HG03108 (cell line): Measurements from ENCODE around the gene PNLIPRP1.

Experiments used
- ATAC-seq: cut with Tn5 transposase; IDR thresholded peaks from one replicate; pipeline ENCODE4 v1.9.1; 2021; ENCODE audit warnings: moderate library complexity; ENCODE audit not compliant: unreplicated experiment

Gene PNLIPRP1

DNA sequence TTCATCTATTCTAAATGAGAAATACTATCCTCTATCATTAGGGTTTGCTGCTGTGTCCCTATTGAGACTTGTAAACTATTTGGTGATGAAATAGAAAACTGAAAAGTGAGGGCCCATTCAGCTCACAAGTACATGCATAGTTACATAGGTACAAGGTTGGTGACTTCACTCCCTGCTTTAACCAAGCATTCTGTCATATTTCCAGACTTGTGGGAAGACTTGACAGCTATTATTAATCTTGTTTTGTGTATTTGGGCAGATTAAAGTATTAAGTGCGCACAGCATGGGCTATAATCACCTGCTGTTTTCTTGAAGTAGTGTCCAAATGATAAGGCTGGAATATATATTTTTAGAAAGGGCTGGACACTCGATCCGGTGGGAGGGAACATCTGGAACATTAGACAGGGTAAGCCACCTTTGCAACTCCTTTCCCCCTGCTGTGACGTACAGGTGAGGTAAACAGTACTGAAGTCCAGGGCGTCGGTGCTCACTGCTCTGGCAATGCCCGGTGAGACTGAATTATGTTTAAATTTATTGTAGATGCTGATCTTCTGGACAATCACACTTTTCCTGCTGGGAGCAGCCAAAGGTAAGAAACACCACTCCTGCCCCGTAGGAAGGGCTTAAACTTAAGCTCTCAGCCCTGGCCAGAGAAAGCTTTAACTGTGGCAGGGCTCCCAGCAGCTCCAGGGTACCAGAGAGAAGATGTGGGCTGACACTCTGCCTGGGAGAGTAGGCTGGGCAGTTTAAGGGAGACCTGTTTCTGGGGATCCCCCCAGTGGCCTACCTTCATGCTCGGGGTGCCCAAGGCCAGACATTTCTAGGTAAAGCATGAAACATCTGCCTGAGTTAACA, at the start of gene PNLIPRP1:
TSS of gene PNLIPRP1 (plus strand) at position 370 of the 855 bp plus-strand sequence. CDS start at position 541, 171 bp downstream.
- ATAC-seq = no peak

DNA sequence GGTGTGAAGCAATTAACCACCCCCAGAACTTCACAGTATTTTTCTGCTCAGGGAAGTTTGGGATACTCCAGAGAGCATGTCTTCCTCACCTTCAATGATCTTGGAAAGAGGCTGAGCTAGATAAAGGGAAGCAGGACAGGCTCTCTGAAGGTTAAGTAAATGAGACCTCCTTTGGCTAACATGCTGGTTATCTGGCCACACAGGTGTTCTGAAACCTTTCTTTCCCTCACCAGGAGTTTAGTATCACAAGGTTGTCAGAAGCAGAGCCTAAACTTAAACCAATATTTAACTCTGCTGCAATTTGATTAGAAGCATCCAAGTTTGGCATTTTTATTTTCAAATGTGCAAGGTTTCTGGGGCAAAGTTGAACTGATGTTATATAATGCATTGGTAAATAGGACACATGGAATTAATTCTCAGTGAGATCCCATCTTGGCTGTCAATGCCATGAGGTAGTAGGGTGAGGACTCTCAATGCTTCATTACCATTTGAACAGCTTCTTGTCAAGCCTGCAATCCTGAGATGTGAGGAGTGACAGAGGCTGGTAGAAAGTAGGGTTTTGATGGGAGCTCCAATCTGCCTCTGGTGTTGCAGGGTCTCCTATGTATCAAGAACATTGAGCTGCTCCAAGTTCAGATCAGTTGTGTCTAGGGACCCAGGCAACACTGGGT, 48.6 kb upstream of the PNLIPRP1 start:
- ATAC-seq = no peak

DNA sequence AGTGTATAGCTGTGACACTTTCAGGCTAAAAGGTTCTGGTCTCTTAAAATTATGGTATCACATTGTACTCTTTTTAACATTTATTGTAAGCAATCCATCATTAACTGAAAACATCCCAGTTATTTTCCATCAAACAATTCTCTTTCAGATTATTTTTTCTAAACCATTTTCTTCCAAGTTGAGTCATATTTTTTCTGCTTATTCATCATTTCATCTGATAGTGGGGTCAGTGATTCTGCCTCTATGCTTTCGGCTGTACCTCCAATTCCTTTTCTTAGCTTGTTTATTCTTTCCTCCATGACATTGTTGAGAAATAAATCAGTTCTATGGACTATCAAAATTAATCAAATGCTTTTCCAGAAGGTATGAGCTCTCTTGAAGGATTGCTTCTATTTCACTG, 45.6 kb upstream of the PNLIPRP1 start:
- no peak for ATAC-seq

DNA sequence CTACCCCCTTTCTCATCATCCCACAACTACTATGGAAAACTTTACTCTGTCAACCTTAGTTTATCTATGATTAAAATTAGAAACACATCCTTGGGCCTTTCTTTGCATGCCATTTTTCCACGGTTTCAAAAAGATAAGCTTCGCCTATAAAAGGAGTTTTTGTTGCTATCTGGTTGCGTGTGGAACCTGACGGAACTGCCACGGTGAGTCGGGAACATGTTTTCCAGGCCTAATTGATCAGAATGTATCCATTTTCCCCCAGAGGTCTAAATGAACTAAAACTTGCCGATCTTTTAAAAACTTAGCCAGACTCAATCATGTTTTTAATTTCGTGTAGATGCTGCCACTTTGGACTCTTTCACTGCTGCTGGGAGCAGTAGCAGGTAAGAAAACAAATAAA, 45.0 kb upstream of the PNLIPRP1 start, which contains the start of gene PNLIP:
TSS of gene PNLIP (plus strand) at position 176 of the 400 bp plus-strand sequence. CDS start at position 338, 162 bp downstream.
- ATAC-seq = no peak

DNA sequence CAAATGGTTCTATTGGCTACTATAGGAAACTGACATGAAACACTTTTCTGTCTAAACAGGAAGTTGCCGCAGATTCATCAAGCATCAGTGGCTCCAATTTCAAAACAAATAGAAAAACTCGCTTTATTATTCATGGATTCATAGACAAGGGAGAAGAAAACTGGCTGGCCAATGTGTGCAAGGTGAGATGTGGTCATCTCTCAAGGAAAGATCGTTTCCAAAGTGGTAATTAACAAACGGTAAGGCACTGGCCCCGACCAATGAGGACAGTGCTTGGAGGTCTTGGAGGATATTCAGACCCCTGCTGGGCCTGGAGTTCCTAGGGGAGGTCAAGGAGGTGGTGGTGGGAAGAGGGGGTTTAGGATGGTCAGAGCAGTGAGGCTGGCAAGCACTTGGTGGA, 42.5 kb upstream of the PNLIPRP1 start:
- ATAC-seq = no peak

DNA sequence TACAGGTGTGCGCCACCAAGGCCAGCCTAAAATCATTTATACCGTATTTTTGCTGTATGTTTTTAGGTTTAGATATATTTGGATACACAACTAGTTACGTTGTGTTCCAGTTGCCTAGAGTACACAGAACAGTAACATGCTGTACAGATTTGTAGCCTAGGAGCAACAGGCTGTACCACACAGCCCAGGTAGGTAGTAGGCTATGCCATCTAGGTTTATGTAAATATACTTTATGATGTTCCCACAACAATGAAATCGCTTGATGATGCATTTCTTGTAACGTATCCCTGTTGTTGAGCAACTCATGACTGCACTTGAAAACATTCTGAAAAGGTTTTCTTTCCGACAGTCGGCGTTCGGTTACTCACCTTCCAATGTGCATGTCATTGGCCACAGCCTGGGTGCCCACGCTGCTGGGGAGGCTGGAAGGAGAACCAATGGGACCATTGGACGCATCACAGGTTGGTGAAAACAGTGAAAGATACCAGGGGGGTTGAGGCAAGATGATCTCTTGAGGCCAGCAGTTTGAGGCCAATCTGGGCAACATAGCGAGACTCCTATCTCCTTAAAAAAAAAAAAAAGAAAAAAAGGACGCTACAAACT, 37.3 kb upstream of the PNLIPRP1 start:
- no peak for ATAC-seq

DNA sequence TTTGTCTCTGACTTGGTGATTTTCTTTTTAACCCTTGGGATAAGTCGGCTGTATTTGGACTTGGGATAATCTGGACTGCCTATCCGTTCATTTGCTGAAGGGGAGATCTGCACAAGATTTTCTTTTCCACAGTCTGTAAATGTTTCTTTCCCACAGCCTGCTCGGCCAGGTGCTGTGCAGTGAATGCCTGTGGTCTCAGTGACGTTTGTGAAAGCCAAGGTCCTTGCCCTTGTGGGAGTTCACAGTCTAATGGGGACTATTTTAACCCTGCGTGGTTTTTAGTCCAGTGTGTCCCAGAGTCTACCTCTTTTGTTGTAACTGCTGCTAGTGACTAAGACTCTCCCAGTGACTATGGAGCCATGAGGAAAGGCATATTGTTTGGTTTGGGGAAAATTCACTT, 36.1 kb upstream of the PNLIPRP1 start:
- ATAC-seq = no peak

DNA sequence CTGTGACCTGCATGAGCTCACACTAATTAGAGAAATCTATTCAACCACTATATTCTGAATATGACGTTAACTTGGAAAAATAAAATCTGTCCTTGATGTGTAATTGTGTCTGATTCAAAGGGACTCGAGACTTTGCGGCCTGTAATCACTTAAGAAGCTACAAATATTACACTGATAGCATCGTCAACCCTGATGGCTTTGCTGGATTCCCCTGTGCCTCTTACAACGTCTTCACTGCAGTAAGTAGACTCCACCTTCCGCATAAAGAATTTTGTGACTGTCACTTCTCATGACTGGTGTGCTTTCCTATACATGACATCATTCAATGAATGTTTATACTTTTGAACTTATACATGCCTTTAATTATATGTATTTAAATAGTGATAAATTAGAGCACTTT, 34.9 kb upstream of the PNLIPRP1 start:
- no peak for ATAC-seq

DNA sequence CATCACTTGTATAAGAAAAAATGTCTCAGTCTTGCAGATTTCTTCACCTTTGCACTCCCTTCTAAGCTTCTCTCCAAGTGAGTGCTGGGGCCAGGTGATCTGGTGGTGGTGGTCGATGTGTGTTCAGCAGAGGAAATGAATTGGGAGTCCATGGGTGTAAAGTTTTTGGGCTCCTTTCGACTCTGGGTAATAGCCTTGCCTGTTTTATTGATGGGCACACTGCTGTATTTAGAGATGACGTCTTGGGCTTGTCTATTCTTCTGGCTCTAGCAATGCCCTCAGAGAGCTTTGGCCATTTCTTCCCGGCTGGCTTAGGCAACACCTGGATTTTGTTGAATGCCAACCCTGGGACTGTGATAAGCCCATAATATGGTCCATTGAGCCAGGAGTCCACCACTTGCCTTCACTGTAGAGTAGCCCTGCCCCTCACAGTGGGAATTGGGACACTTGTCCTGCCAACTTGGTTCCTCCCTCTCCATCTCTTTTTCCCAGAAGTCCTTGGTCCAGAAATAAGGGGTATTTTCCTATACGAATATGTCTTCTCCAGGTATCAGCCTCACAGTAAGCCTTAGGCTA, 33.4 kb upstream of the PNLIPRP1 start:
- no peak for ATAC-seq

DNA sequence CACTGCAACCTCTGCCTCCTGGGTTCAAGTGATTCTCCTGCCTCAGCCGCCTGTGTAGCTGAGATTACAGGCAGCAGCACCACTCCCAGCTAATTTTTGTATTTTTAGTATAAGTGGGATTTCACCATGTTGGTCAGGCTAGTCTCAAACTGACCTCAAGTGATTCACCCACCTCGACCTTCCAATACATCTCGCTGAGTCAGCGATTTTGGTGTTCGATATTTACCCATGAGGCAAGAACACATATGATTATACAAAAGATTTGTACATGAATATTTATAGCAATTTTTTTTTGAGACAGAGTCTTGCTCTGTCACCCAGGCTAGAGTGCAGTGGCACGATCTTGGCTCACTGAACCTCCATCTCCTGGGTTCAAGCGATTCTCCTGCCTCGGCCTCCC, 25.2 kb upstream of the PNLIPRP1 start:
- ATAC-seq = no peak

DNA sequence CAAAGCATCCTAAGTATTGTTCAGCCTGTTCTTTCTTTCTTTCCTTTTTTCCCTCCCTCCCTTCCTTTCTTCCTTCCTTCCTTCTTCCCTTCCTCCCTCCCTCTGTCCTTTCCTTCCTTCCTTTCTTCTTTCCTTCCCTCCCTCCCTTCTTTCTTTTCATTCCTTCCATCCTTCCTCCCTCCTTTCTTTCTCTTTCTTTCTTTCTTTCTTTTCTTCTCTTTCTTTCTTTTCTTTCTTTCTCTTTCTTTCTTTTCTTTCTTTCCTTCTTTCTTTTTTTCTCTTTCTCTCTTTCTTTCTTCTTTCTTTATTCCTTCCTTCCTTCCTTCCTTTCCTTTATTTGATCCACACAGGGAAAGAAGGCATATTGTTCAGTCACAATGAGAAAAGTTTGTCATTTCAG, 23.8 kb upstream of the PNLIPRP1 start:
- no peak for ATAC-seq

DNA sequence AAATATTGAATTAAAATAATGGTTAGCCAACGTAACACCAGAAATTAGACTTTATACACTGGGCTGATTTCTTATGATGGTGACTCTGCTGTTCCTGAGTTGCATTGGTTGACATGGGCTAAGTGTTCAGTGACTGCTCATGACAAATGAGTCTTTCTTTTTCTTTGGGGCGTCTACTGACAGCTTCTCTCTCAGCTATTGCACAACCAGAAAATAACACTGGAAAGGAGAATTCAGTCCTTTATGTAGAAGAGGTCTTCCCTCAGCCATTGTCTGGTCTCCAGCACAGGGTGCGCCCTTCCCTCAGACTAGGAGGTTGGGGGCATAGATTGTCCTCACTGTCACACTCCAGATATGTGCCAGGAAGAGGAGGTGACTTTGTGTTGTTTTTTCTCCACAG, 23.4 kb upstream of the PNLIPRP1 start:
- no peak for ATAC-seq

DNA sequence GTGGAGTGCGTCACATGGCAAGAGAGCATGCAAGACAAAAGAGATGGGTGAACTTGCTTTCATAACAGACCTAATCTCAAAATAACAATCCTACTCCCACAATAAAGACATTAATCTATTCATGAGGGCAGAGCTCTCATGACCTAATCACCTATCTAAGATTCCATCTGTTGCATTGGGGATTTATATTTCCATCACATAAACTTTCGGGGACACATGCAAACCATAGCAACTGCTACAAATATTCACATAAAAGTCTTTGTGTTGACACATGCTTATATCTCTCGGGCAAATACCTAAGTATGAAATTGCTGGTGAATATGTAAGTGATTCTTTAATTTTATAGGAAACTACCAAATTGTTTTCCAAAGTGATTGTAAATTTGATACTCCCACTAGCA, 16.0 kb upstream of the PNLIPRP1 start:
- ATAC-seq = no peak

DNA sequence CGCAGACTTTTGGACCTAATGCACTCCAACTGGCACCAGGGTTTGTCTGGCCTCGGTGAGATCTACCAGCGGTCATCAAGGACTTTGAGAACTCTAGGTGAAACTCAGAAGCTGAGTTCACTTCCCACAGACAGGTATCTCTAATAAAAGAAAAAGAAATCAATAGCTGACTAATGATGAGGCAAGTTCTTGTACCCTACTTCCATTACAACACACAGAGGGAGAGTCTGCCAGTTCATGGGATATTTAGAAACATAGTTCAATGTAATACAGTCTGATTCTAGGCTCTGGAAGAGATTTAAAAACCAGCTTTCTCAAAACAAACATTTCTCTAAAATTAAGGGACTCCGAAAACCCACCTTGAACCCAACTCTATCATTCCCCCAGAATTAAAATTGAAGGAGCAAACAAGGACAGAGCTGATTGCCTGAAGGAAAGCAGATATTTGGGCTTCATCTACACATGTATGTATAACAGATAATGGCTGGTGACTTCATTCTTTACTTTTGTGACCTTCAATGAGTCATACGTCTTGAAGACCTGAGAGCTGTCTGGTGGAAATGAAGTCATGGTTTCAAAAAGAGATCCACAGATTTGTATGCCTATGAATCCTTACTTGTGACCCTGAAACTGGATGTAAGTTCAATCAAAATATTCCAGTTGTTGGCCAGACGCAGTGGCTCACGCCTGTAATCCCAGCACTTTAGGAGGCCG, 2.7 kb upstream of the PNLIPRP1 start:
- ATAC-seq = no peak

DNA sequence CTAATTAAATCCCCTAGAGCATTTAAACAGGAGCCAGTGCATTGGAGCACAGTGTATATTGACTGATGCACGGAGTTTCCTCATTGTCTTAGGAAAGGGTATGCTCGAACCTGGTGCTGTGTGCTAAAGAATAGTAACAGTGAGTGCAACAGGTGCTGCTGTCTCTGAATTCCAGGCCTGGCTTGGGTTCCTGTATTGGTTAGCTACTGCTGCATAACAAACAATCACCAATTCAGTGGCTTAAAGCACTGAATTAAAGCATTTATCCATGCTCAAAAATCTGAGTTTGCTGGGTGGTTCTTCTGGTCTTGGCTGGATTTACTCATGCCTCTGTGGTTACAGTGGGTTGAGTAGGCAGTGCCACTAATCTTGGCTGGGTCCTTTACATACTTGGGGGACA, 1.8 kb upstream of the PNLIPRP1 start:
- no peak for ATAC-seq

DNA sequence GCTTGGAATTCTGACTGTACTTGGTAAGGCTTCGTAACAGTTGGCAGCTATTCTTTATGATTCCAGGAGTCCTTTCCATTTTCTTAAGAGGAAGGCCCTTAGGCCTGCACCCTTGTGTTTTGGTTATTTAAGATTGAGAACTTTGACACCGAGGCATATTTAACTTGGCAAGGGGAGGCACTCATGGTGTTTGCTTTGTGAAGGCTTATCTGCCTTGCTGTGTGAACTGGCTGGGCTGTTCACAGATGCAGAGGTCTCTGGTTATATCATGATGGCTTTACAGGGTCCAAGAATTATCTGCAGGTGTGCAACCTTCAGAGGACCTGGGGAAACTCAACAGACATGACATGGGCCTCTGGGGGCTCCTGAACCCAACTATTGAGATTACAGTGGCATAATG, 833 bp upstream of the PNLIPRP1 start:
- no peak for ATAC-seq

DNA sequence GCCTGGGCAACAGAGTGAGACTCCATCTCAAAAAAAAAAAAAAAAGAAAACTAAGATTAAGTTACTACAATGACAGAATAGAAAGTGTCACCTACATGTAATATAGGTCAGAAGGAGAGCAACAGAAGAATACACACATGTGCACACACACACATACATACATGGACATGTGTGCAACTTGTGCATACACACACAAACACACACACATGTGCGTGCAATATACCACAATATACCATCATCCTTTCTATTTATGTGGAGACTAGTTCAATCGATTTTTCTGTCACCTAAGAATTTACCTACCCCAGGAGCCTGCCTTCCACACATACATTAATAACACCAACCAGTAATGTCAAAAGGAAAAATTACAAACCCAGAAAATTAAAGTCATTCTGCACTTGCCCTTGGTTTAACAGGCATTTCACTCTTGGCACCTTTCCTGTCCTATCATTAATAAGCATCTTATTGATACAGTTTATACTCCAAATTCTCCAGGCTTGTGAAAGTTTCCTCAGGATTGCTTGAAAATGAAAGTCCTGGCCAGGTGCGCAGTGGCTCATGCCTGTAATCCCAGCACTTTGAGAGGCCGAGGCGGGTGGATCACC, 2.5 kb downstream of the PNLIPRP1 start:
- no peak for ATAC-seq

DNA sequence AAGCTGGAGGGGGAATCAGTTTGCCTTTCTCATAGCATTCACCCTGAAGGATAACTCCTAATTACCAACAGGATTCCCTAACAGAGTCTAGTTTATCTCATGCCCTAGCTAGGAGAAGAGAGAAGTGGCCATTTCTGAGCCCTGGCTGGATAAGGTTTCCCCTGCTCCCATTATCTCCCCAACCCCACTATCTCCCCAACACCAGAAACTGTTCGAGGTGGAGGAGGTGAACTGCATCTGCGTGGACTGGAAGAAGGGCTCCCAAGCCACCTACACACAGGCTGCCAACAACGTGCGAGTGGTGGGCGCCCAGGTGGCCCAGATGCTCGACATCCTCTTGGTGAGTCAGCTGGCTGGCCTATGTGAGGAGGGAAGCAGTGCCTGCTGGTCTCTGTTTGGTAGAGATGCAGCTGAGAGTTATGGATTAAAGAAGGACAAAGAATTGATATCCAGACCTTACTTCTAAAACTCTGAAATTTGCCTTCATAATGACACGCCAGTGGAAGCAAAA, 3.8 kb downstream of the PNLIPRP1 start:
- ATAC-seq = no peak

DNA sequence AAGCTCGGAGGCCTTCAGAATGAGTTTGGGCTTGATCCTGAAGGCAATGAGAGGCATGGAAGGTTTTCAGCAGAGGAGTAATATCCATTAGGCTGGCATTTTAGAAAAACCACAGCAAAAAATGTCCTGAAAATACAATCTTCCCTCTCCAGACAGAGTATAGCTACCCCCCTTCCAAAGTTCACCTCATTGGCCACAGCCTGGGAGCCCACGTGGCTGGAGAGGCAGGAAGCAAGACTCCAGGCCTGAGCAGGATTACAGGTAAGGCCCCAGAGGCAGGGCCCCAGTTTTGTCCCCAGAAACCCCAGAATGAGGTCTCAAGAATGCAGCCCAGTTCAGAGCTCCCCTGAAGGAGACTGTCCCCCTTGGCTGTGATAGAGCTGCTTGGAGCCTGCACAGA, 5.3 kb downstream of the PNLIPRP1 start:
- ATAC-seq = no peak

DNA sequence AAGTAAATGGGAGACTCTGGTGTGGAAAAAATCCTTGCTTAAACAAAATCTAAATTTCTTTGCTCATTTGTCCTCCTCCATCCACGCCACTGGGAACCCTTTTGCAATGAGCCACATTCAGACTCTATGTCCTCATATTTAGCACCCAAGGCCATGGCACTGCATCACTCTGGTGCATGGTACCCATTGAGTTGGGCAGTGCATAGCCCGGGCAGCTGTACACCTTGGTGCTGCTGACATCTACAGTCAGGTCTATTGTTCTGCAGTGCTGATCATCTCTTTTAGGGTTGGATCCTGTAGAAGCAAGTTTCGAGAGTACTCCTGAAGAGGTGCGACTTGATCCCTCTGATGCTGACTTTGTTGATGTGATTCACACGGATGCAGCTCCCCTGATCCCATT, 6.8 kb downstream of the PNLIPRP1 start:
- ATAC-seq = no peak
